MCF 10A (cell line): ENCODE data around the gene SPEF2. TPM values are rescaled to one million over a fixed set of nuclear protein-coding genes. Genes with fewer than 3 reads are reported as not detected.

Experiments
- BruUV-seq: library from RNA; stranded (reverse); fragments of 400-500 nt; replicated peaks from 2 replicates; lab custom pipeline; 2021; lab: Mats Ljungman, UMichigan
- CTCF ChIA-PET: fragments of 300-600 bp; sonication (Branson Sonifier 250); formaldehyde crosslinking; extraction: SDS; loops from one replicate; lab custom pipeline; 2021; ENCODE audit warnings: antibody characterized with exemption, inconsistent platforms; lab: Yijun Ruan, JAX
- POLR2A ChIA-PET: fragments of 300-600, 350-650 bp; sonication (Branson Sonifier 250); formaldehyde crosslinking; extraction: SDS; loops from one replicate; lab custom pipeline; 2020; ENCODE audit warnings: antibody characterized with exemption, inconsistent platforms; lab: Yijun Ruan, JAX
- DNase-seq: peaks from one replicate; pipeline ENCODE4 v3.0.0-alpha.2; 2018; ENCODE audit not compliant: unreplicated experiment
- H3K27ac Mint-ChIP-seq: one replicate; pipeline ENCODE4 v1.8.0; 2022; ENCODE audit warnings: mild to moderate bottlenecking, low read depth, mixed read lengths; ENCODE audit not compliant: unreplicated experiment
- H3K27me3 Mint-ChIP-seq: one replicate; pipeline ENCODE4 v1.8.0; 2022; ENCODE audit warnings: mixed read lengths; ENCODE audit not compliant: insufficient read depth, unreplicated experiment
- H3K36me3 Mint-ChIP-seq: one replicate; pipeline ENCODE4 v1.8.0; 2022; ENCODE audit warnings: mild to moderate bottlenecking, moderate library complexity, mixed read lengths; ENCODE audit not compliant: insufficient read depth, unreplicated experiment
- H3K4me1 Mint-ChIP-seq: one replicate; pipeline ENCODE4 v1.8.0; 2022; ENCODE audit warnings: mixed read lengths; ENCODE audit not compliant: insufficient read depth, unreplicated experiment
- H3K4me3 Mint-ChIP-seq: one replicate; pipeline ENCODE4 v1.8.0; 2022; ENCODE audit warnings: mild to moderate bottlenecking, moderate library complexity, mixed read lengths; ENCODE audit not compliant: unreplicated experiment
- H3K9me3 Mint-ChIP-seq: one replicate; pipeline ENCODE4 v1.8.0; 2022; ENCODE audit warnings: mixed read lengths; ENCODE audit not compliant: unreplicated experiment
- CTCF ChIP-seq: fragments of 200-600 bp; IDR thresholded peaks from one replicate; pipeline ENCODE4 v1.8.0; 2022; ENCODE audit warnings: antibody characterized with exemption, mild to moderate bottlenecking; ENCODE audit not compliant: unreplicated experiment
- intact Hi-C: fragments of 100-400 bp; cut with micrococcal nuclease; formaldehyde crosslinking; loops from 2 replicates; pipeline ENCODE4 v1.14.1; 2022
- total RNA-seq: library from RNA; stranded (reverse); gene quantifications from 2 replicates; pipeline ENCODE4 v1.2.3, GENCODE V29; 2022

Gene SPEF2
- total RNA-seq, 1 experiment from 2014 or later, result 5.3 TPM

- no peak for DNase-seq
- CTCF ChIA-PET, result no interaction called here
- H3K4me3 Mint-ChIP-seq, result no peak overlapping the region
- peaks cover 12% of the 10 kb centered on the region for H3K4me1 Mint-ChIP-seq
- H3K27me3 Mint-ChIP-seq, result peaks cover 19% of the 10 kb centered on the region
- no peak for TF ChIP-seq CTCF
- H3K36me3 Mint-ChIP-seq, result peaks cover 9% of the 10 kb centered on the region
- H3K27ac Mint-ChIP-seq, result no peak overlapping the region
- intact Hi-C loops, result no loop called here
- BruUV-seq, result no TSS peak
- H3K9me3 Mint-ChIP-seq, result peaks cover 5% of the 10 kb centered on the region
- POLR2A ChIA-PET, result no interaction called here
Observed at GRCh38 chr5:35745660-35746059, 128.0 kb downstream of the SPEF2 start.

GRCh38 chr5:35752012-35752411 lies 134.3 kb downstream of the SPEF2 start:
- ChIA-PET CTCF (interaction anchor here (0.7 to 1.1 kb wide), 2 partner anchors 99 to 175 kb away, joined by 3 to 5 read pairs; no protein-coding TSS in a partner anchor), POLR2A (no interaction called here)
- BruUV-seq, result no TSS peak
- no peak overlapping the region for H3K4me3 Mint-ChIP-seq
- no peak for DNase-seq
- intact Hi-C loops, result no loop called here
- H3K27me3 Mint-ChIP-seq, result peaks cover 18% of the 10 kb centered on the region
- no peaks in the 10 kb centered on the region for H3K36me3 Mint-ChIP-seq
- H3K4me1 Mint-ChIP-seq, result no peaks in the 10 kb centered on the region
- H3K9me3 Mint-ChIP-seq, result peaks cover 5% of the 10 kb centered on the region
- H3K27ac Mint-ChIP-seq, result no peak overlapping the region
- no peak for TF ChIP-seq CTCF

GRCh38 chr5:35753500-35753899 lies 135.8 kb downstream of the SPEF2 start:
- CTCF ChIA-PET, result interaction anchor here (1.5 kb wide), 1 partner anchor 24 kb away, joined by 5 read pairs; no protein-coding TSS in a partner anchor
- BruUV-seq, result no TSS peak
- no peak for DNase-seq
- no peak overlapping the region for H3K4me3 Mint-ChIP-seq
- H3K9me3 Mint-ChIP-seq, result no peaks in the 10 kb centered on the region
- H3K4me1 Mint-ChIP-seq, result no peaks in the 10 kb centered on the region
- POLR2A ChIA-PET, result interaction anchor here (0.7 kb wide), 1 partner anchor 70 kb away, joined by 3 read pairs; no protein-coding TSS in a partner anchor
- intact Hi-C loops, result no loop called here
- no peak overlapping the region for H3K27ac Mint-ChIP-seq
- TF ChIP-seq CTCF, result no peak
- peaks cover 3% of the 10 kb centered on the region for H3K27me3 Mint-ChIP-seq
- no peaks in the 10 kb centered on the region for H3K36me3 Mint-ChIP-seq

- Mint-ChIP-seq H3K27ac (no peak overlapping the region), H3K9me3 (no peaks in the 10 kb centered on the region), H3K36me3 (no peaks in the 10 kb centered on the region), H3K27me3 (no peaks in the 10 kb centered on the region), H3K4me1 (no peaks in the 10 kb centered on the region), H3K4me3 (no peak overlapping the region)
- BruUV-seq, result no TSS peak
- ChIA-PET POLR2A (interaction anchor here (1.2 kb wide), 1 partner anchor 11 kb away, joined by 3 read pairs; no protein-coding TSS in a partner anchor), CTCF (no interaction called here)
- no peak for TF ChIP-seq CTCF
- DNase-seq, result no peak
- intact Hi-C loops, result no loop called here
Observed at GRCh38 chr5:35754481-35754880, 136.8 kb downstream of the SPEF2 start.
